ENCODE data around the gene DNAH6.

GRCh38 chr2:84686783-84687476 is 170.6 kb downstream of the DNAH6 start:
- no peak for TF ChIP-seq ZNF274 (IDR thresholded peaks at IDR 0.05; ENCODE audit: low read depth, low read length)
- TF ChIP-seq CTCF (IDR thresholded peaks at IDR 0.05 in 2 of 3, conservative IDR thresholded peaks at IDR 0.05 in 1 of 3; ENCODE audit: borderline replicate concordance in 1 of 3, insufficient read depth in 1 of 3, low read depth in 2 of 3, low read length in 2 of 3) = no peak
- TF ChIP-seq POLR2A (IDR thresholded peaks at IDR 0.05; ENCODE audit: borderline replicate concordance, extremely low read depth, insufficient read depth, insufficient read length) = no peak
- TF ChIP-seq SP1 (IDR thresholded peaks at IDR 0.05; ENCODE audit: low read depth) = no peak
- TF ChIP-seq POLR2AphosphoS5 (IDR thresholded peaks at IDR 0.05; ENCODE audit: low read depth, low read length) = no peak
- TF ChIP-seq EGR1 (IDR thresholded peaks at IDR 0.05; ENCODE audit: low read depth) = no peak
- TF ChIP-seq, protein P1, sequence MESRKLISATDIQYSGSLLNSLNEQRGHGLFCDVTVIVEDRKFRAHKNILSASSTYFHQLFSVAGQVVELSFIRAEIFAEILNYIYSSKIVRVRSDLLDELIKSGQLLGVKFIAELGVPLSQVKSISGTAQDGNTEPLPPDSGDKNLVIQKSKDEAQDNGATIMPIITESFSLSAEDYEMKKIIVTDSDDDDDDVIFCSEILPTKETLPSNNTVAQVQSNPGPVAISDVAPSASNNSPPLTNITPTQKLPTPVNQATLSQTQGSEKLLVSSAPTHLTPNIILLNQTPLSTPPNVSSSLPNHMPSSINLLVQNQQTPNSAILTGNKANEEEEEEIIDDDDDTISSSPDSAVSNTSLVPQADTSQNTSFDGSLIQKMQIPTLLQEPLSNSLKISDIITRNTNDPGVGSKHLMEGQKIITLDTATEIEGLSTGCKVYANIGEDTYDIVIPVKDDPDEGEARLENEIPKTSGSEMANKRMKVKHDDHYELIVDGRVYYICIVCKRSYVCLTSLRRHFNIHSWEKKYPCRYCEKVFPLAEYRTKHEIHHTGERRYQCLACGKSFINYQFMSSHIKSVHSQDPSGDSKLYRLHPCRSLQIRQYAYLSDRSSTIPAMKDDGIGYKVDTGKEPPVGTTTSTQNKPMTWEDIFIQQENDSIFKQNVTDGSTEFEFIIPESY (IDR thresholded peaks at IDR 0.05; ENCODE audit: extremely low read depth, insufficient replicate concordance, low read length) = no peak
- TF ChIP-seq MAX (IDR thresholded peaks at IDR 0.05) = no peak
- no peak for TF ChIP-seq EZH2 (IDR thresholded peaks at IDR 0.05)
- TF ChIP-seq, protein P2, sequence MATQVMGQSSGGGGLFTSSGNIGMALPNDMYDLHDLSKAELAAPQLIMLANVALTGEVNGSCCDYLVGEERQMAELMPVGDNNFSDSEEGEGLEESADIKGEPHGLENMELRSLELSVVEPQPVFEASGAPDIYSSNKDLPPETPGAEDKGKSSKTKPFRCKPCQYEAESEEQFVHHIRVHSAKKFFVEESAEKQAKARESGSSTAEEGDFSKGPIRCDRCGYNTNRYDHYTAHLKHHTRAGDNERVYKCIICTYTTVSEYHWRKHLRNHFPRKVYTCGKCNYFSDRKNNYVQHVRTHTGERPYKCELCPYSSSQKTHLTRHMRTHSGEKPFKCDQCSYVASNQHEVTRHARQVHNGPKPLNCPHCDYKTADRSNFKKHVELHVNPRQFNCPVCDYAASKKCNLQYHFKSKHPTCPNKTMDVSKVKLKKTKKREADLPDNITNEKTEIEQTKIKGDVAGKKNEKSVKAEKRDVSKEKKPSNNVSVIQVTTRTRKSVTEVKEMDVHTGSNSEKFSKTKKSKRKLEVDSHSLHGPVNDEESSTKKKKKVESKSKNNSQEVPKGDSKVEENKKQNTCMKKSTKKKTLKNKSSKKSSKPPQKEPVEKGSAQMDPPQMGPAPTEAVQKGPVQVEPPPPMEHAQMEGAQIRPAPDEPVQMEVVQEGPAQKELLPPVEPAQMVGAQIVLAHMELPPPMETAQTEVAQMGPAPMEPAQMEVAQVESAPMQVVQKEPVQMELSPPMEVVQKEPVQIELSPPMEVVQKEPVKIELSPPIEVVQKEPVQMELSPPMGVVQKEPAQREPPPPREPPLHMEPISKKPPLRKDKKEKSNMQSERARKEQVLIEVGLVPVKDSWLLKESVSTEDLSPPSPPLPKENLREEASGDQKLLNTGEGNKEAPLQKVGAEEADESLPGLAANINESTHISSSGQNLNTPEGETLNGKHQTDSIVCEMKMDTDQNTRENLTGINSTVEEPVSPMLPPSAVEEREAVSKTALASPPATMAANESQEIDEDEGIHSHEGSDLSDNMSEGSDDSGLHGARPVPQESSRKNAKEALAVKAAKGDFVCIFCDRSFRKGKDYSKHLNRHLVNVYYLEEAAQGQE (IDR thresholded peaks at IDR 0.05; ENCODE audit: low read depth) = no peak
